T-helper 2 cell treated with Interferon-gamma antibody and Interleukin-4, amounts not matched to agents 5 μg/mL and 100 μg/mL, for 36 hours (primary cell): ENCODE data around the gene RAD51B.

Experiments used
- DNase-seq: peaks from one replicate; pipeline ENCODE4 v3.0.0; 2021; ENCODE audit warnings: low spot score
- H3K27ac Mint-ChIP-seq: one replicate; pipeline ENCODE4 v1.8.0; 2021; ENCODE audit warnings: mild to moderate bottlenecking, mixed read lengths
- H3K27me3 Mint-ChIP-seq: one replicate; pipeline ENCODE4 v1.8.0; 2021; ENCODE audit warnings: low read depth, mixed read lengths
- H3K36me3 Mint-ChIP-seq: one replicate; pipeline ENCODE4 v1.8.0; 2021; ENCODE audit warnings: low read depth, mixed read lengths
- H3K4me1 Mint-ChIP-seq: one replicate; pipeline ENCODE4 v1.8.0; 2021; ENCODE audit warnings: low read depth, mixed read lengths
- H3K4me3 Mint-ChIP-seq: one replicate; pipeline ENCODE4 v1.8.0; 2022; ENCODE audit warnings: mild to moderate bottlenecking, moderate library complexity, mixed read lengths
- H3K9me3 Mint-ChIP-seq: one replicate; pipeline ENCODE4 v1.8.0; 2021; ENCODE audit warnings: mixed read lengths

RAD51B gene

DNA sequence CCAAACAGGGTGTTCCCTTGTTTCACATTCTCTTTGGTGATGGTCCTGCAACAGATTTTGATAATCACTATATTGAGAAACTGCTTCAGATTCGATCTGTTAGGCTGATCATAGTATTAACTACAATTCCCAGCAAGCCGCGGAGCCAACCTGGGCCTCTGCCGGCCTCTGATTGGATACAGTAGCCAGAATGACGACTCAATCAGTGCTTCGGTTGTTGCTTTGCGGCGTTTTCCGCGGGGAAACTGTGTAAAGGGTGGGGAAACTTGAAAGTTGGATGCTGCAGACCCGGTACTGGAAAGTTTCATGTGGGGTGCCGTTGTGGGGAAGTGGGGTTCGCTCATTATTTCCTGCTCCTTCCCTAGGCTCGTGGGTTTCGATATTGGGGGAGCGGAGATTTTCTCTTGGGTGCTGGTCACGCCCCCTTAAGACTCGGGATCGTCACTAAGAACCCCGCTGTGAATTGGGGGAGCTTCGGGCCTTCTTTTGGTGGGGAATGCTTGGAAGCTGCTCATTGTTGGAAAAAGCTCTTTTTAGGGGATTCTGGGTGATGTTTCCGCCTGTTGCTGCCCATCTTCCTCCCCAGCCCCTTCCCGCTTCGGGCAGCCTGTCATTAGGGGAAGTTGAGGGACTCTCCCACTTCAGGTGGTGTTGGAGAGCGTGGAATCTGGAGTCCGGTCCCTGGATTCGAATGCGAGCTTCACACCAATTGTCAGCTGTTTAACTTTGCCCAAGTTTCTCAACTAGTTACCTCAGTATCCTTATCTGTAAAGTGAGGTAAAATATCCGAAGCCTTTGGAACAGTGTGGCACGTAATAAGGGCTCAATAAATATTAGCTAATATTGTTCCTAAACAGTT lies at the start of gene RAD51B:
Gene RAD51B, plus strand, starts transcription at position 217 of the 859 bp plus-strand sequence.
- H3K27ac Mint-ChIP-seq, result peak within 1 kb of the TSS; percentile 96
- peak within 1 kb of the TSS; percentile 96 for H3K4me3 Mint-ChIP-seq
- peak; percentile 83 for DNase-seq
- H3K4me1 Mint-ChIP-seq, result peaks cover 29% of the 10 kb centered on the region
- no peaks in the 10 kb centered on the region for H3K27me3 Mint-ChIP-seq
- no peaks in the 10 kb centered on the region for H3K36me3 Mint-ChIP-seq
- no peaks in the 10 kb centered on the region for H3K9me3 Mint-ChIP-seq

DNA sequence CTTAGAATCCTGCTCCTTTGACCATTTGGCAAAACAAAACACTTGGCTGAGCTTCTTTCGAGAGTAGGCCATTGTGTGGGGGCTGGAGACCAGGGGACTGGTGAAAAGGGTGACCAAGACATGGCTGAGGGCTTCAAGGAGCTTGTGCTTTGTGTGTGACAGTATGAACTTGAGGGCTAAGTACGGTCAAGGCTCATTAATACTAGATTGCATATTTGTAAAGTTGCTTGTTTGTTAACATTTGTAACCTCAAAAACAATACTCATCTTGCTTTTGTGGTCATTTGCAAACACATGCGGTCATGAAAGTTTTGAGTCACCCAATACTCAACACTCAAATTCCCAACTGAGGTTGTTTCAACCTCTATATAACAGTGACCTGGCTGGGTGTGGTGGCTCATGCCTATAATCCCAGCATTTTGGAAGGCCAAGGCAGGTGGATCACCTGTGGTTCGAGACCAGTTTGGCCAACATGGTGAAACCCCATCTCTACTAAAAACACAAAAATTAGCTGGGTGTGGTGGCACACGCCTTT lies 45.7 kb upstream of the RAD51B start:
- Mint-ChIP-seq H3K36me3 (peaks cover 45% of the 10 kb centered on the region), H3K27me3 (no peaks in the 10 kb centered on the region), H3K4me3 (no peak overlapping the region), H3K27ac (no peak overlapping the region), H3K4me1 (no peaks in the 10 kb centered on the region), H3K9me3 (no peaks in the 10 kb centered on the region)
- DNase-seq, result no peak

GRCh38 chr14:67776653-67777322 lies 42.8 kb upstream of the RAD51B start:
- no peak for DNase-seq
- Mint-ChIP-seq H3K4me3 (no peak overlapping the region), H3K36me3 (peaks cover 46% of the 10 kb centered on the region), H3K9me3 (no peaks in the 10 kb centered on the region), H3K27ac (no peak overlapping the region), H3K27me3 (no peaks in the 10 kb centered on the region), H3K4me1 (no peaks in the 10 kb centered on the region)

GRCh38 chr14:67778792-67779191 lies 40.8 kb upstream of the RAD51B start:
- Mint-ChIP-seq H3K9me3 (no peaks in the 10 kb centered on the region), H3K36me3 (peaks cover 35% of the 10 kb centered on the region), H3K27me3 (no peaks in the 10 kb centered on the region), H3K4me3 (no peak overlapping the region), H3K27ac (no peak overlapping the region), H3K4me1 (no peaks in the 10 kb centered on the region)
- no peak for DNase-seq

DNA sequence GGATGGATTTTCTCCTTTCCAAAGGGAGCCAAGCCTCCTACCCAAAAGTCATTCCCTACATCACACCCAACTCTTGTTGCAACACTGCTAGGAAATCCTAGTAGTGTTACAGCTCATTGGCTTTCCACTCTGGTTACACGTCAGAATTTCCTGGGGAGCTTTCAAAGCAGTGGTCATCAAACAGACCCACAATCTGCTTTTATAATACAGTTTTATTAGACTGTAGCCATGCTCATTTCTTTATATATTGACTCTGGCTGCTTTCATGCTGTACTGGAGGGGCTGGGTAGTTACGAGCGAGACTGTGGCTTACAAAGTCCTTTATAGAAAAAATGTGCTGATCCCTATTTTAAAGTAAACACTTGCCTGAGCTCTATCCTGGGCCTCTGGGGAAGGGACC lies 37.5 kb upstream of the RAD51B start:
- Mint-ChIP-seq H3K9me3 (no peaks in the 10 kb centered on the region), H3K36me3 (peaks cover 33% of the 10 kb centered on the region), H3K27me3 (no peaks in the 10 kb centered on the region), H3K4me1 (peaks cover 13% of the 10 kb centered on the region), H3K27ac (no peak overlapping the region), H3K4me3 (no peak overlapping the region)
- no peak for DNase-seq

DNA sequence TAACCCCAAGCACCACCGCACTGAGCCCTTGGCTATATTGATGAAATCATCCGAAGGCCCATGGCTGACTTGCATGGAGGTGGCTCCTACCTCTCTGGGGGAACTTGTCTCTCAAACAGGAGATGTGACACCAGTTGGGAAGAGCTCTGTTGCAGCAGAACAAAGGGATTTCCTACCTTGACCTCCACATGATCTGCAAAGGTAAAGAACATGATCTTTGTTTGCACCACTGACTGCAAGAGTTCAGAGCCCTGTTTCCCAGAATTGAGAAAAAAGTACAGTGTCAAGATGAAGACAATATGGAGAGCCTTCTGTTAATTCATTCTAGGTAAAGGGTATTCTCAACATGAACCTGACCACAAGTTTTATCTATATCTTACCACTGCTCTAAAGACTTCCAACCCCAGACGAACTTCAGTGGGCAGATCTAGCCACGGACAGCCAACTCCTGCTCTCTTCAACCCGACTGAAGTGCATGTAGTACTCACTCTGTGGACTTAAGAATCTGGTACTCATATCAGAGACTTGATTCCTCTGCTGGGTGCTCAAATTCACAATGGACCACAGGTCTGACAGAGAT lies 35.2 kb upstream of the RAD51B start:
- no peak for DNase-seq
- Mint-ChIP-seq H3K27me3 (no peaks in the 10 kb centered on the region), H3K4me1 (peaks cover 13% of the 10 kb centered on the region), H3K27ac (peak overlapping the region; percentile 9), H3K4me3 (peak overlapping the region; percentile 13), H3K36me3 (peaks cover 41% of the 10 kb centered on the region), H3K9me3 (no peaks in the 10 kb centered on the region)

- no peak for DNase-seq
- H3K4me1 Mint-ChIP-seq, result peaks cover 13% of the 10 kb centered on the region
- H3K27ac Mint-ChIP-seq, result no peak overlapping the region
- no peak overlapping the region for H3K4me3 Mint-ChIP-seq
- peaks cover 41% of the 10 kb centered on the region for H3K36me3 Mint-ChIP-seq
- no peaks in the 10 kb centered on the region for H3K27me3 Mint-ChIP-seq
- no peaks in the 10 kb centered on the region for H3K9me3 Mint-ChIP-seq
Measured at GRCh38 chr14:67785270-67786109, 34.1 kb upstream of the RAD51B start.

GRCh38 chr14:67787673-67788072 lies 31.9 kb upstream of the RAD51B start:
- H3K27me3 Mint-ChIP-seq, result no peaks in the 10 kb centered on the region
- H3K9me3 Mint-ChIP-seq, result no peaks in the 10 kb centered on the region
- peaks cover 13% of the 10 kb centered on the region for H3K4me1 Mint-ChIP-seq
- no peak overlapping the region for H3K4me3 Mint-ChIP-seq
- H3K36me3 Mint-ChIP-seq, result peaks cover 40% of the 10 kb centered on the region
- no peak overlapping the region for H3K27ac Mint-ChIP-seq
- no peak for DNase-seq

- no peak overlapping the region for H3K4me3 Mint-ChIP-seq
- no peak for DNase-seq
- H3K27ac Mint-ChIP-seq, result no peak overlapping the region
- no peaks in the 10 kb centered on the region for H3K4me1 Mint-ChIP-seq
- H3K36me3 Mint-ChIP-seq, result peaks cover 29% of the 10 kb centered on the region
- no peaks in the 10 kb centered on the region for H3K27me3 Mint-ChIP-seq
- no peaks in the 10 kb centered on the region for H3K9me3 Mint-ChIP-seq
Measured at GRCh38 chr14:67798731-67799130, 20.8 kb upstream of the RAD51B start.

DNA sequence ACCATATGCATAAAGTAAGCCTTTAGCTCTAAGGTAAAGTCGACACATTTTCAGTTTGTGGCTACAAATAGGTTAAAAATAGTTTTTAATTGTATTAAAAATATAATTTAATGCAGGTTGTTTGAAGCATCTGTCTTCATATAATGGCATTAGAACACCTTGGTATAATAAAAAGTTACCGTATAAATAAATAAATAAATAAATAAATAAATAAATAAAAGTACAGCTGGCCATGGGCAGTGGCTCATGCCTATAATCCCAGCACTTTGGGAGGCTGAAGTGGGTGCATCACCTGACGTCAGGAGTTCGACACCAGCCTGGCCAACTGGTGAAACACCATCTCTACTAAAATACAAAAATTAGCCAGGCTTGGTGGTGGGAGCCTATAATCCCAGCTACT lies 18.8 kb upstream of the RAD51B start:
- Mint-ChIP-seq H3K4me1 (no peaks in the 10 kb centered on the region), H3K36me3 (peaks cover 23% of the 10 kb centered on the region), H3K4me3 (no peak overlapping the region), H3K27me3 (no peaks in the 10 kb centered on the region), H3K9me3 (no peaks in the 10 kb centered on the region), H3K27ac (no peak overlapping the region)
- no peak for DNase-seq

DNA sequence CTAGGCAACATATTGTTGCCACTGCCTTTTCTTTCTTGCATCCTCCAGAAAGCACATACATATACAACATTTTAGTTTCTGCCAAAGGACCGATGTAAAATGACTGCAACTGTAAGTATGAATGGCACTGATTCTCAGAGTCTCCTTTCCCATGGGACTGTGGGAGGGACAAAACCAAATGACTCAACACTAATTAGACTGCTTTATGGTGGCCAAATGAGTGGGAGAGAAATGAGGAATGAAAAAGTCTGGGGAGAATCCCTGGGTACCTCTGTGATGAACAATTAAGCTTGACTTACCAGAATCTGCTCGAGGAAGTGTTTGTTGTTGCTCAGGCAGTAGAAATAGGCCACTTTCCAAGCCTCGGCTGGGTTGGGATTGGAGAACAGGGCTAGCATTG lies 13.3 kb upstream of the RAD51B start:
- H3K4me1 Mint-ChIP-seq, result no peaks in the 10 kb centered on the region
- DNase-seq, result no peak
- H3K27ac Mint-ChIP-seq, result no peak overlapping the region
- H3K27me3 Mint-ChIP-seq, result no peaks in the 10 kb centered on the region
- H3K4me3 Mint-ChIP-seq, result no peak overlapping the region
- no peaks in the 10 kb centered on the region for H3K9me3 Mint-ChIP-seq
- peaks cover 25% of the 10 kb centered on the region for H3K36me3 Mint-ChIP-seq

GRCh38 chr14:67814821-67815220 lies 4.8 kb upstream of the RAD51B start:
- peak overlapping the region; percentile 93 for H3K27ac Mint-ChIP-seq
- peaks cover 19% of the 10 kb centered on the region for H3K4me1 Mint-ChIP-seq
- H3K27me3 Mint-ChIP-seq, result no peaks in the 10 kb centered on the region
- H3K4me3 Mint-ChIP-seq, result peak overlapping the region; percentile 92
- H3K36me3 Mint-ChIP-seq, result peaks cover 2% of the 10 kb centered on the region
- H3K9me3 Mint-ChIP-seq, result no peaks in the 10 kb centered on the region
- DNase-seq, result no peak

- peaks cover 25% of the 10 kb centered on the region for H3K4me1 Mint-ChIP-seq
- DNase-seq, result no peak
- peak overlapping the region; percentile 93 for H3K27ac Mint-ChIP-seq
- peak overlapping the region; percentile 92 for H3K4me3 Mint-ChIP-seq
- H3K27me3 Mint-ChIP-seq, result no peaks in the 10 kb centered on the region
- no peaks in the 10 kb centered on the region for H3K9me3 Mint-ChIP-seq
- H3K36me3 Mint-ChIP-seq, result peaks cover under 1% of the 10 kb centered on the region
Measured at GRCh38 chr14:67815573-67816225, 3.9 kb upstream of the RAD51B start.
